ENCODE results near the gene ZIC5. TPM values are rescaled to one million over a fixed set of nuclear protein-coding genes. Genes with fewer than 3 reads are reported as not detected.

The ZIC5 gene
- total and polyA plus RNA-seq, 2 of the 4 experiments (the other 2 are of a cell fraction), result not detected

GRCh38 chr13:99959540-99960230, 11.9 kb downstream of the ZIC5 start:
- TF ChIP-seq RCOR1 (IDR thresholded peaks at IDR 0.05; ENCODE audit: insufficient replicate concordance, low read length), result no peak
- TF ChIP-seq SMC3 (IDR thresholded peaks at IDR 0.05; ENCODE audit: low read depth, low read length), result no peak
- TF ChIP-seq CEBPB (IDR thresholded peaks at IDR 0.05; ENCODE audit: low read depth, low read length), result no peak
- no peak for TF ChIP-seq RFX5 (IDR thresholded peaks at IDR 0.05; ENCODE audit: low read depth, low read length)
- TF ChIP-seq NFE2L2 (IDR thresholded peaks at IDR 0.05; ENCODE audit: low read depth, low read length), result no peak
- no peak for TF ChIP-seq MAZ (IDR thresholded peaks at IDR 0.05; ENCODE audit: borderline replicate concordance, low read depth, low read length)

More at GRCh38 chr13:99959540-99960230, 11.9 kb downstream of the ZIC5 start:
- in situ Hi-C loops (cut with MboI; ENCODE audit: low sequenced_read_pairs) (no loop called here), intact Hi-C loops (cut with micrococcal nuclease) (no loop called here), dilution Hi-C loops (cut with HindIII; ENCODE audit: low sequenced_read_pairs, unreplicated experiment) (no loop called here)
- H3K9me3 ChIP-seq (ENCODE audit: control insufficient read depth, insufficient read depth, low read length), result peaks cover 8% of the 10 kb centered on the region; the same call in 1 of the 2 replicates
- H3K36me3 ChIP-seq (ENCODE audit: control insufficient read depth, insufficient read depth, low read length), result no peaks in the 10 kb centered on the region
- H3K14ac ChIP-seq (replicated peaks; ENCODE audit: low read depth, low read length), result no peak overlapping the region
- ChIA-PET CTCF (no interaction called here), POLR2A (ENCODE audit: unreplicated experiment) (no interaction called here)
- no peaks in the 10 kb centered on the region for H3K4me1 ChIP-seq (ENCODE audit: control insufficient read depth, insufficient read depth, low read length)
- H2AFZ ChIP-seq (replicated peaks; ENCODE audit: low read length, poor library complexity), result no peak overlapping the region
- H3K4ac ChIP-seq (ENCODE audit: low read depth, low read length), result no peak overlapping the region
- no peak overlapping the region for H3K4me3 ChIP-seq (ENCODE audit: insufficient read depth, low read depth, low read length)
- ATAC-seq (ENCODE audit: low read depth) (peak; percentile 40; the same call in 1 of the 2 replicates), DNase-seq (no peak)
- BruUV-seq (replicated peaks), result no TSS peak
- H3K27me3 ChIP-seq (ENCODE audit: control insufficient read depth, insufficient read depth, low read length), result peaks cover 82% of the 10 kb centered on the region
- peak overlapping the region; percentile 44; the same call in 1 of the 2 replicates for H3K4me2 ChIP-seq (ENCODE audit: low read depth, low read length)
- H2AK5ac ChIP-seq (ENCODE audit: low read depth, low read length), result no peak overlapping the region
- H3K27ac ChIP-seq (ENCODE audit: insufficient read depth, low read length), result no peak overlapping the region
- H2BK5ac ChIP-seq (ENCODE audit: low read depth, low read length, poor library complexity, severe bottlenecking), result no peak overlapping the region
- H3K9me1 ChIP-seq (ENCODE audit: insufficient read depth, low read length), result no peaks in the 10 kb centered on the region
- no peak overlapping the region for H2BK15ac ChIP-seq (ENCODE audit: low read depth, low read length)
- H3K23ac ChIP-seq (ENCODE audit: low read depth, low read length), result no peak overlapping the region
- no peak overlapping the region for H3K18ac ChIP-seq (ENCODE audit: low read depth, low read length)
- H3K56ac ChIP-seq (ENCODE audit: extremely low read depth, insufficient read depth, low read length), result no peak overlapping the region
- H2AK9ac ChIP-seq (replicated peaks; ENCODE audit: low read depth, low read length, poor library complexity), result no peak overlapping the region
- no peaks in the 10 kb centered on the region for H4K20me1 ChIP-seq (ENCODE audit: insufficient read depth, low read length)
- no peak overlapping the region for H2BK120ac ChIP-seq (ENCODE audit: low read depth, low read length)
- no peak overlapping the region for H4K8ac ChIP-seq (ENCODE audit: low read depth in 2 of 2, low read length in 2 of 2)
- 5% methylated on average over 14 of the region's 49 CpGs; no CpG with 5 or more reads in 1 of the 2 experiments for WGBS, 2 experiments (ENCODE audit: extremely low coverage in 2 of 2, insufficient read length in 1 of 2)
- H4K5ac ChIP-seq (ENCODE audit: low read depth, low read length), result no peak overlapping the region
- no peak overlapping the region for H2BK20ac ChIP-seq (ENCODE audit: low read depth, low read length)
- H3K9ac ChIP-seq (ENCODE audit: low read depth, low read length), result no peak overlapping the region
- H3K79me1 ChIP-seq (ENCODE audit: low read depth in 1 of 2, low read length in 2 of 2), result no peaks in the 10 kb centered on the region
- H4K91ac ChIP-seq (ENCODE audit: insufficient read depth, low read depth, low read length), result no peak overlapping the region
